Measurements from ENCODE around the gene C1RL. TPM values are rescaled to one million over a fixed set of nuclear protein-coding genes. Genes with fewer than 3 reads are reported as not detected.

Gene C1RL
- total and polyA plus RNA-seq, 2 of the 4 experiments (the other 2 are of a cell fraction), result 9.1 to 12.3 TPM

DNA sequence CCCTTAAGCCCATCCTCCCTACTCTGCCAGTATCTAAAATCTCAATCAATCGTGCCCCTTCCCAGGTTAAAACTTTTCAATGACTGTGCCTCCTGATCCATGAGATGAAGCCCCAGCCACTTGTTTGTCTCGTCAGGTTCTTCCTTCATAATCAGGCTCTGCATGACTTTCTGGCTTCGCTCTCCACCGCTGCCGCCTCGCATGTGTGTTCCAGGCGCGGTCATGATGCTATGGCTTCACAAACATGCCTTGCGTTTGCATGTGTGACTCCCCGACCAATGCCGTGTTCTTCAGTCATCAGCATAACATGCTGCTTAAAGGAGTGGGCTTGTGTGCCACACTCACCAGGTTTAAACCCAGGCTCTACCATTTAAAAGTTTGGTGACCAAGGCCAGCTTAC lies 5.0 kb upstream of the C1RL start:
- no peak overlapping the region for H3K23ac ChIP-seq (ENCODE audit: low read depth, low read length)
- peaks cover 35% of the 10 kb centered on the region for H3K36me3 ChIP-seq (ENCODE audit: control insufficient read depth, insufficient read depth, low read length)
- no peaks in the 10 kb centered on the region for H4K20me1 ChIP-seq (ENCODE audit: insufficient read depth, low read length)
- H2BK120ac ChIP-seq (ENCODE audit: low read depth, low read length), result no peak overlapping the region
- no peak for ATAC-seq (ENCODE audit: low read depth)
- H2AK5ac ChIP-seq (ENCODE audit: low read depth, low read length), result no peak overlapping the region
- ChIA-PET CTCF (interaction anchor here (0.6 to 1.8 kb wide), 3 partner anchors 23 to 83 kb away, joined by 3 to 8 read pairs (median 3); partner anchors contain the start of gene C1S), POLR2A (ENCODE audit: unreplicated experiment) (no interaction called here)
- no peak overlapping the region for H3K4me3 ChIP-seq (ENCODE audit: insufficient read depth, low read depth, low read length)
- no peak overlapping the region for H2AK9ac ChIP-seq (replicated peaks; ENCODE audit: low read depth, low read length, poor library complexity)
- no peak overlapping the region for H3K14ac ChIP-seq (replicated peaks; ENCODE audit: low read depth, low read length)
- H3K9me1 ChIP-seq (ENCODE audit: insufficient read depth, low read length), result no peaks in the 10 kb centered on the region
- H3K18ac ChIP-seq (ENCODE audit: low read depth, low read length), result no peak overlapping the region
- no peak overlapping the region for H3K4me2 ChIP-seq (ENCODE audit: low read depth, low read length)
- 93% methylated on average over 11 of the region's 11 CpGs; no CpG with 5 or more reads in 1 of the 2 experiments for WGBS, 2 experiments (ENCODE audit: extremely low coverage in 2 of 2, insufficient read length in 1 of 2)
- H2AFZ ChIP-seq (replicated peaks; ENCODE audit: low read length, poor library complexity), result no peak overlapping the region
- H3K27me3 ChIP-seq (ENCODE audit: control insufficient read depth, insufficient read depth, low read length), result no peaks in the 10 kb centered on the region
- H4K91ac ChIP-seq (ENCODE audit: insufficient read depth, low read depth, low read length), result no peak overlapping the region
- dilution Hi-C loops (cut with HindIII; ENCODE audit: low sequenced_read_pairs, unreplicated experiment) (no loop called here), intact Hi-C loops (cut with micrococcal nuclease) (loop anchor here (5.0 kb wide), 1 partner anchor 242 kb away; the partner anchor contains the start of gene SPSB2), in situ Hi-C loops (cut with MboI; ENCODE audit: low sequenced_read_pairs) (loop anchor here (5.0 to 10.0 kb wide), 2 partner anchors 52 to 169 kb away; partner anchors contain the start of genes C12orf57, C1S and RNU7-1)
- no peak overlapping the region for H4K8ac ChIP-seq (ENCODE audit: low read depth in 2 of 2, low read length in 2 of 2)
- TF ChIP-seq, protein P1, sequence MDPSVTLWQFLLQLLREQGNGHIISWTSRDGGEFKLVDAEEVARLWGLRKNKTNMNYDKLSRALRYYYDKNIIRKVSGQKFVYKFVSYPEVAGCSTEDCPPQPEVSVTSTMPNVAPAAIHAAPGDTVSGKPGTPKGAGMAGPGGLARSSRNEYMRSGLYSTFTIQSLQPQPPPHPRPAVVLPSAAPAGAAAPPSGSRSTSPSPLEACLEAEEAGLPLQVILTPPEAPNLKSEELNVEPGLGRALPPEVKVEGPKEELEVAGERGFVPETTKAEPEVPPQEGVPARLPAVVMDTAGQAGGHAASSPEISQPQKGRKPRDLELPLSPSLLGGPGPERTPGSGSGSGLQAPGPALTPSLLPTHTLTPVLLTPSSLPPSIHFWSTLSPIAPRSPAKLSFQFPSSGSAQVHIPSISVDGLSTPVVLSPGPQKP (IDR thresholded peaks at IDR 0.05; ENCODE audit: borderline replicate concordance, low read depth, low read length), result no peak
- TF ChIP-seq MAFK (IDR thresholded peaks at IDR 0.05; ENCODE audit: low read depth, low read length) (no peak), BHLHE40 (IDR thresholded peaks at IDR 0.05; ENCODE audit: low read depth, low read length) (no peak), RAD21 (IDR thresholded peaks at IDR 0.05; ENCODE audit: low read length) (no peak), MAZ (IDR thresholded peaks at IDR 0.05; ENCODE audit: borderline replicate concordance, low read depth, low read length) (no peak)
- no TSS peak for BruUV-seq (replicated peaks)
- H3K9me3 ChIP-seq (ENCODE audit: control insufficient read depth, insufficient read depth, low read length), result no peaks in the 10 kb centered on the region
- no peak overlapping the region for H3K4ac ChIP-seq (ENCODE audit: low read depth, low read length)
- no peak overlapping the region for H3K56ac ChIP-seq (ENCODE audit: extremely low read depth, insufficient read depth, low read length)
- peaks cover 15 to 25% of the 10 kb centered on the region in 2 experiments; a peak in 3 of 4 replicates for H3K79me1 ChIP-seq (ENCODE audit: low read depth in 1 of 2, low read length in 2 of 2)
- peaks cover 5% of the 10 kb centered on the region; the same call in 1 of the 2 replicates for H3K4me1 ChIP-seq (ENCODE audit: control insufficient read depth, insufficient read depth, low read length)
- H3K27ac ChIP-seq (ENCODE audit: insufficient read depth, low read length), result no peak overlapping the region
- H2BK15ac ChIP-seq (ENCODE audit: low read depth, low read length), result no peak overlapping the region
- no peak overlapping the region for H3K9ac ChIP-seq (ENCODE audit: low read depth, low read length)
- DNase-seq, result no peak
- no peak overlapping the region for H4K5ac ChIP-seq (ENCODE audit: low read depth, low read length)
- no peak overlapping the region for H2BK5ac ChIP-seq (ENCODE audit: low read depth, low read length, poor library complexity, severe bottlenecking)
- H2BK20ac ChIP-seq (ENCODE audit: low read depth, low read length), result no peak overlapping the region

All from IMR-90 (cell line).